Measurements from ENCODE around the gene KLHL1.

GRCh38 chr13:69737129-69737935 is 370.9 kb downstream of the KLHL1 start:
- TF ChIP-seq, protein P1, sequence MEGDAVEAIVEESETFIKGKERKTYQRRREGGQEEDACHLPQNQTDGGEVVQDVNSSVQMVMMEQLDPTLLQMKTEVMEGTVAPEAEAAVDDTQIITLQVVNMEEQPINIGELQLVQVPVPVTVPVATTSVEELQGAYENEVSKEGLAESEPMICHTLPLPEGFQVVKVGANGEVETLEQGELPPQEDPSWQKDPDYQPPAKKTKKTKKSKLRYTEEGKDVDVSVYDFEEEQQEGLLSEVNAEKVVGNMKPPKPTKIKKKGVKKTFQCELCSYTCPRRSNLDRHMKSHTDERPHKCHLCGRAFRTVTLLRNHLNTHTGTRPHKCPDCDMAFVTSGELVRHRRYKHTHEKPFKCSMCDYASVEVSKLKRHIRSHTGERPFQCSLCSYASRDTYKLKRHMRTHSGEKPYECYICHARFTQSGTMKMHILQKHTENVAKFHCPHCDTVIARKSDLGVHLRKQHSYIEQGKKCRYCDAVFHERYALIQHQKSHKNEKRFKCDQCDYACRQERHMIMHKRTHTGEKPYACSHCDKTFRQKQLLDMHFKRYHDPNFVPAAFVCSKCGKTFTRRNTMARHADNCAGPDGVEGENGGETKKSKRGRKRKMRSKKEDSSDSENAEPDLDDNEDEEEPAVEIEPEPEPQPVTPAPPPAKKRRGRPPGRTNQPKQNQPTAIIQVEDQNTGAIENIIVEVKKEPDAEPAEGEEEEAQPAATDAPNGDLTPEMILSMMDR (IDR thresholded peaks at IDR 0.05) = no peak
- no peak for TF ChIP-seq POLR2A (IDR thresholded peaks at IDR 0.05)

Data from Peyer's patch (tissue), 4 donors.